GM21576 (cell line): ENCODE results near the gene MTMR10.
A peak's percentile ranks its signal among the peaks of the same experiment; 100 is the strongest.

Experiments used
- ATAC-seq: cut with Tn5 transposase; IDR thresholded peaks from one replicate; pipeline ENCODE4 v1.9.1; 2021; ENCODE audit warnings: mild to moderate bottlenecking, moderate library complexity; ENCODE audit not compliant: unreplicated experiment

MTMR10 gene

DNA sequence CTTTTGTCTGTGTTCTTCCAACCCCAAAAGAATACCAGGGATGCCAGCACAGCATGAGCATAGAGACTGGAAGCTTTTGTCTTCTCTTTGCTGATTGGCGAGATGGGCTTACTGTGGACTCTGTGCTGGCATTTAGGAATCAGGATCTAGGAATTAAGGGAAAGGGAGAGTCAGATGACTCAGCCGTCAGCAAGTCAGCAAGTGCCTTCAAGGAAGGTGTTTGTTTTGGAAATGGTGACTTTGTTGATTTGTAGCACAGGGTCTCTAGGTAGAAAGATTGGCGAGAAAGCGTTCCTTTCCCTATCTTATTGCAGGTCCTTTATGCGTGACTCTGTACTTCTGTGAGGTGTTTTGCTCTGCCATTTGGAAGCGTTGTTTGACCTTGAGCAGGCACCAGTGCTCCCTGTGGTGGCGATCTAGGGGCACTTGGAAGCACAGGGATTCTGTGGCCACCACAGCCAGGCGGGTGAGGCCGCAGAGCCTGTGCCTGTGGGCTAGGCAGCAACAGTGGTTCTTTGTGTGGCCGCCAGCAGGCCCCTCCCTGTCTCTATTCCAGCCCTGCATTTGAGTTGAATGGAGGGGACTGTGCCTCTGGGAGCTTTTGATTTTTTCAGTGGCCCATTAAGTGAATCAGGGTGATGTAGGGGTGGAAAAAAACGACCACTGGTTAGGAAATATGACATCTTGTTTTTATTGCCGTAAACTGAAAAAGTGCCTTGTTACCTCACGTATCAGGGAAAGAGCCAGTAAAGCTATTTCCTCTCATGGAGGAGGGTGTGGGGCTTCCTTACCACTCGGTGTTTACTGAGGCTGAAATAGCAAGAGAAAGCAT, 68.7 kb downstream of the MTMR10 start:
- no peak for ATAC-seq

DNA sequence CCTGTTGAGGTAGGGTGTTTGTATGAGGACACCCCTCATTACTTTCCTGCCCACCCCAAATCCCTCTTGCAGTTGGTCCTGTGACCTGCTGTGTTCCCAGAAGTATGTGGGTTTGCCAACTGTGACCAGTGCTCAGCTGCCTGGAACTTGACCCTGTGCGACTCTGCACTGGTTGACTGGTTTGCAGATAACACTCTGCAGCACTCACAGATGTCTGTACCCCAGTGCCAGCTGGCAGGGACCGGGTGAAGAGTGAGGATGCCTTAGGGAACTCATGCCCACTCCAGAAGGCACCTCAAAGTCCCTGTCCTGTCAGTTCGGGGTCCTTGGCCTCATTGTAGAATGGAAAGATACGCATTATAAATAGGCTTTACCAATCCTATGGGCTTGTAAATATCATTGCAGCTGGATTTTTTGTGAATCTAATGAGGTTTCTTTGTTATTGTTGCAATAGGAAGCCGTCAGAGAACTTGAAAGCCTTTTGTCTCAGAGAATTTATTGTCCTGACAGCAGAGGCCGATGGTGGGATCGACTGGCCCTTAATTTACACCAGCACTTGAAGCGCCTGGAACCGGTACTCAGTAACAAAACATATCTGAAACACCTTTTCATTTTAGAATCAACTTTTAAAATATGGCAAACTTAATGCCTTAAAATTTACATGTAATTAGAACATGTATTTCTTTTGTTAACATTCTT, 69.5 kb downstream of the MTMR10 start:
- no peak for ATAC-seq

DNA sequence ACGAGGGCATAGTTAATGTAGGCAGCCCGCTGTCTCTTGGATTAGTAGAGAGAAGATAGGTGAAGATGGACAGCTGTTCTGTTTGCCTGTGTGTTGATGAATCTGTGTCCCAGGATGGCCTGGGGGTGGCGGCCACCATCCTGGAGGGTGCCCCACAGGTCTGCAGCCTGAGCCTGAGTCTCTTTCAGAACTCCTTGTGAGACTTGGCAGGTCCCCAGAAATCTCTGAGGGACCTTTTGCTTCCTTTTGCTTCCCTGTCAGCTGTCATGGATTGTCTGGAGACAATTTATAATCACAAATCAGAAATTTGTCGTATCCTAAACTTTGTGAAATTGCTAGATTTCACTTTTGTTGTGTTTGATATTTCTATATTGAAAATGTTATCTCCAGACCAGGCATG, 70.3 kb downstream of the MTMR10 start:
- ATAC-seq = no peak

DNA sequence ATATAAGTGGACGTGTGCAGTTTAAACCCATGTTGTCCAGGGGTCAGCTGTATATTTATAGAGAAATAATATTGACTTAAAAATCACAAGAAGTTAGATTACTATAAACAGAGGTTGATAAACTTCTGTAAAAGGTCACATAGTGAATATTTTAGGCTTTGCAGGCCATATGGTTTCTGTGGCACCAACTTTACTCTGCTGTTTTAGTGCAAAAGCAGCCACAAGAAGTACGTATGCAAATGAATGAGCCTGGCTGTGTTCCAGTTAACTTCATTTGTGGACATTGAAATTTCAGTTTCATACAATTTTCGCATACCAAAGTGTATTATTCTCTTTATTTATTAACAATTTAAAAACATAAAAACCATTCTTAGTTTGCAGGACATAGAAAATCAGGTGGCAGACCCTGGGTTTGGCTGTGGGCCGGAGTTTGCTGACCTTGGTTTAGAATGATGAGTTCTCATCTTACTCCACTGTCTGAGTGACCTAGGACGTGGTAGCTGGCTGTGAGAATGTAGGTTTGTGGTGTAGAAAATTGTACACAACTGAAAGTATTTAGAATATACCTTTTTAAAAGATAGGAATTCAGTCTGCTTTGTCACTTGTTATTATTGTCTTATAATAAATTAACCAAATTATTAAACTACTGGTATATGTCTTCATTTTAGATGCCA, 71.4 kb downstream of the MTMR10 start:
- no peak for ATAC-seq

DNA sequence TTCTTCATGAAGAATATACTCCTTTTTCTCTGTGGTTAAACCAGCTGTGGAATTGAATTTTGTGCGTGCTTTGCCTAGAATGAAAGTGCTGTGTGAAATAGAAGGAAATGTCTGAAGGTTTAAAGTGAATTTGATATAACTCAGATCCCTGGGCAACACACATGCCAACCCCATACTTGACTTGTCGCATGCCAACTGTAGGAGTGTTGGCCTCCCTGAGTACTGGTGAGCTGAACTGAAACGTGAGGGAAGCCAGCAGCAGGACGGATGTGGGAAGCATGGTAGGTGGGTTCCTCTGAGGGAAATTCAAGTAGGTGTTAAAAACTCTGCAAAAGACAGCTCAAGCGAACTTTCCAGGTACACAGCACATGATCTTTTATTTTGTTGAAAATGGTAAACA, 73.1 kb downstream of the MTMR10 start:
- no peak for ATAC-seq

DNA sequence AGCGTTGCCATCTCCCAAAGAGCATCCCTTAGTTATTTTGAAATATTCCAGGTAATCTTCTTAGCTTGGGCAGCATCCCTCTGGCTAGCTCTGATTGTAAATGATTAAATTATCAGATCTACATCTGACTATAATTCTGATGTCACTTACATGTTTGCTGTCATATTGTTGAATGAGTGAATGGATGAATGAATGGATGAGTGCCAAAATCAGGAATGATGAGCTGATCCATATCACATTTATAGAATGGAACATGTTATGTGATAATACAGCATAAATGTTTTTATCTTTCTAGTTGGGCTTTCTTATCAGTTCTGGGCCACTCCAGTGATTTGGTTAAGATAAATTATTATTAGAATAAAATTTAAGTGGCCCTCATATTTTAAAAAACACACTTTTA, 73.8 kb downstream of the MTMR10 start:
- no peak for ATAC-seq

DNA sequence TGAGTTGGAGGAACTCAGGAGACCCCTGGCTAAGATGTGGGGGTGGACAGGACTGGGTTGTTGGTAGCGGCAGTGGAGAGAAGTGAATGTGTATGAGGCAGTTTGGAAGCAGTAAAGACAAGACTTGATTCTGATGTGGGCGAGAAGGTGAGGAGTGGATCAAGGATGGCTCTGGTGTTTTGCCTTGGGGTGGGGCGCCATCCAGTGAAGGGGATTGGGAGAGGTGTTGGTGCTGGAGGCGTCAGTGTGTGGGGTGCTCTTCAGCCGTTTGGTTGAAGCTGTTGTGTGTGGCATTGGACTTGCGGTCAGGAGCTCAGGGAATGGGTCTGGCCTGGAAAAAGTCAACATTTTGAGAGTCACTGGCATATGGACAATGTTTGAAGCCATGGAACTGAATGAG, 74.4 kb downstream of the MTMR10 start:
- no peak for ATAC-seq

DNA sequence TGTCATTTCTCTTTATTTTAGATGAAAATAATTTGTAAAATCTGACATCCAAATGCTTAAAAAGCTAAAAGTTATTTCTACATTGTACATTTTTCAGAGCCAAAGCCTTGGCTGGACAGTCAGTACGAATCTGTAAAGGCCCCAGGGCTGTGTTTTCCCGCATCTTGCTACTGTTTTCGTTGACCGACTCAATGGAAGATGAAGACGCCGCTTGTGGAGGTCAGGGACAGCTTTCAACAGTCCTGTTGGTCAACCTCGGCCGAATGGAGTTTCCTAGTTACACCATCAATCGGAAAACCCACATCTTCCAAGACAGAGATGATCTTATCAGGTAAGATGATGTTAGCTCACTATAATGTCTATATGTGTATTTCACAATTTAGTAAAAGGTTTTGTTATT, 77.7 kb downstream of the MTMR10 start:
- no peak for ATAC-seq

DNA sequence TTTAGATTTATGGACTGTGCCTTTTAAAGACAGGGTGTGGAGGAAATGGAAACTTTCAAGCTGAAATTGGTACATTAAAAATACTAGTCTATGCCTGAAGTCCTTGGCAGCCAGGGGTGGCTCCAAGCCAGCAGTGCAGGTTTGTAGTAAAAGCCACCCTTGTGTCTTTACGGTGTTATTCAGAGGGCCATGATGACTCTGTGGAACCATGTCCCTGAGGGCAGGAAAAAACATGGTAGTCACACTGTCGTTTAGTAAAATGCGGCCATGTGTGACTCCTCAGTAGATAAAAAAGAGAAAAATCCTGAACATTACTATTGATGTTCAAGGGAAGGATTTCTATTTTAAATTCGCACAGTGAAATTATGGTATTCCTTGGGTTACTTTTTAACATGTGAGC, 85.1 kb downstream of the MTMR10 start:
- ATAC-seq = no peak

DNA sequence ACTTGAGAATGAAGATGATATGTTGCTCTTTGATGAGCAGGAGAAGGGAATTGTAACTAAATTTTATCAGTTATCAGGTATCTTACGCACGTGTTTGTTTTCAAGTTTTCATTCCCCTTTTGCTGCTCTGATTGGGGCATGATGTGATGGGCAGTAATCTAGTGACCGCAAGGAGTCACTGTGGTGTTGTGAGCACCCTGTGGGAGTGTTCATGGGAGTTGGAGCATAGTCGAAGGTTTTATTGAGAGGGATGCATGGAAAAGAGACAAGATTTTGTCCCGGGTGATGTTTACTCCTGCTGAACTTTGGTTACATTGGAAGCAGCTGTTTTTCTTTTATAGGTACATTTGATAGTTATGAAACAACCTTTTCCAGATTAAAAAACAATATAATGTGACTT, 85.6 kb downstream of the MTMR10 start:
- ATAC-seq = no peak

DNA sequence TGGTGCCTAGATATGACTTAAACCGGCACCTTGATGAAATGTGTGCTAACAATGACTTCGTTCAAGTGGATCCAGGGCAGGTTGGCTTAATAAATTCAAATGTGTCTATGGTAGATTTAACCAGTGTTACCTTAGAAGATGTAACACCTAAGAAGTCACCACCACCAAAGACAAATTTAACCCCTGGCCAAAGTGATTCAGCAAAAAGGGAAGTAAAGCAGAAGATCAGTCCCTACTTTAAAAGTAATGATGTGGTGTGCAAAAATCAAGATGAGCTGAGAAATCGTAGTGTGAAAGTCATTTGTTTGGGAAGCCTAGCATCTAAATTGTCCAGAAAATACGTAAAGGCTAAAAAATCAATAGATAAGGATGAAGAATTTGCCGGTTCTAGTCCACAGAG, 86.6 kb downstream of the MTMR10 start:
- no peak for ATAC-seq

DNA sequence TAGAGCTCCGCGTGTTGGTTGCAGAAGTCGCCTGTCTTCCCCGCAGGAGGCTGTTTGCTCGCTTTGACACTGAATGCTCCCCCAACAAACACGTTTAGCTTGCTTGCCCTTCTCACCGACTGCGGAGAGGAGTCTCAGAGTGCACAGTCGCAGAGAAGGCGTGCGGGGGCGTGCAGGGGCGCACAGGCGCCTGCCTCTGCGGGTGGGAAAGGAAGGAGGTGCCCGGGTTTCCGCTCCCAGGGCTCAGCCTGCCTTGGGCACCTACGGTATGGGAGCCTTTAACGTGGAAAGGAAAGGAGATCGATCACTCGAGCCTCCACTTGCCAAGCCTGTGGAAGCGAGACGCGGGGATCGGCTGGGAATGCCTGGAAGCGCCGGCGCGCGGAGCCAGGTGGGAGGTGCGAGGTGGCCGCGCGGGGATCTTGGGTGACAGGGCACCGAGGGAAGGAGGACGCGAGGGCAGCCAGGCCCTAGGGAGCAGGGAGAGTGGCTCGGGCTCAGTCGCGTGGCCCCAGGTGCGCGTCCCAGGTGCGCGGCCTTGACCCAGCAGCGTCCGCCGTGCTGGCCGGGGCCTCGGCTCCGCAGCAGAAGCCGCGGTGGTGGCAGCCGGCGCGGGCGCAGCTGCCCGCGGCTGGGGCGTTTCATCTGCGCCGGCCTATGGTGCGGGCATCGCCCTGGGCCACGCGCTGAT, 87.8 kb downstream of the MTMR10 start, which contains the start of gene FAN1:
FAN1 (plus strand) TSS at position 419 of the 691 bp plus-strand sequence. CDS start 749 bp downstream, outside the sequence.
- ATAC-seq = peak; percentile 80

DNA sequence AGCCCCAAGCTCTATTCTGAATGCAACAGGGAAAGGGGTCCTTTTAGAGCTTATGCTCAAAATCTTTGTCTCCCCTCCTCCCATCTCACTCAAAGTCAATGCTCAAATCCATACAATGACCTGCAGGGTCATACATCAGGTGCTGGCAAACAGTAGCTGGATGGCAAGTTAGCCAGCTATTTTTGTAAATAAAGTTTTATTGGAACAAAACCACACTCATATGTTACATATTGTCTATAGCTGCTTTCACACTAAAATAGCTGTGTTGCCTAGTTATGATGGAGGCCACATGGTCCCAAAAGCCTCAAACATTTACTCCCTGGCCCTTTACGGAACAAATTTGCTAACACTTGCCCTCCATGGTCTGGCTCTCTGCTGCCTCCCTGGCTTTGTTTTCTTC, 89.5 kb downstream of the MTMR10 start:
- ATAC-seq = no peak

DNA sequence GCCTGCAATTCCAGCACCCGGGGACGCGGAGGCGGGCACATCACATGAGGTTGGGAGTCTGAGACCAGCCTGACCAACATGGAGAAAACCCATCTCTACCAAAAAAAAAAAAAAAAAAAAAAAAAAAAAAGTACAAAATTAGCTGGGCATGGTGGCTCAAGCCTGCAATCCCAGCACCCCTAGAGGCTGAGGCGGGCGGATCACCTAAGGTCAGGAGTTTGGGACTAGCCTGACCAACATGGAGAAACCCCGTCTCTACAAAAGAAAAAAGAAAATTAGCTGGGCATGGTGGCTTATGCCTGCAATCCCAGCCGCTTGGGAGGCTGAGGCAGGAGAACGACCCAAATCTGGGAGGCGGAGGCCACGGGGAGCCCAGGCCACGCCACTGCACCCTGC, 95.2 kb downstream of the MTMR10 start:
- no peak for ATAC-seq

DNA sequence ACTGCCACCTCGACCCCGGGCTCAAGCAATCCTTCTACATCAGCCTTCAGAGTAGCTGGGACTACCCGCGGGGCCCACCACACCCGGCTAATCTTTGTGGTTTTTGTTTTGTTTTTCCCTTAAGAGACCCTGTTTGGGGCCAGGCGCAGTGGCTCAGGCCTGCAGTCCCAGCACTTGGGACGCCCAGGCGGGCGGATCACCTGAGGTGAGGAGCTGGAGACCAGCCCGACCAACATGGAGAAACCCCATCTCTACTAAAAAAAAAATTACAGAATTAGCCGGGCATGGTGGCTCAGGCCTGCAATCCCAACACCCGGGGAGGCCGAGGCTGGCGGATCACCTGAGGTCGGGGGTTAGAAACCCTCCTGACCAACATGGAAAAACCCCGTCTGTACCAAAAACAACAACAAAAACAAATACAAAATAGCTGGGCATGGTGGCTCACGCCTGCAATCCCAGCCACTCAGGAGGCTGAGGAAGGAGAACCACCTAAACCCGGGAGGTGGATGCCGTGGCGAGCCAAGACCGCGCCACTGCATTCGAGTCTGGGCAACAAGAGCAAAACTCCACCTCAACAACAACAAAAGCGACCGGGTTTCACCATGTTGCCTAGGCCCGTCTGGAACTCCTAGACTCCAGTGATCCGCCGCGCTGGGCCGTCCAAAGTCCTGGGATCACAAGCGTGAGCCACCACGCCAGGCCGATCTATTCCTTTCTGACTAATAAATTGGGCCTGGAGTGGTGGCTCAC, 95.8 kb downstream of the MTMR10 start:
- no peak for ATAC-seq

DNA sequence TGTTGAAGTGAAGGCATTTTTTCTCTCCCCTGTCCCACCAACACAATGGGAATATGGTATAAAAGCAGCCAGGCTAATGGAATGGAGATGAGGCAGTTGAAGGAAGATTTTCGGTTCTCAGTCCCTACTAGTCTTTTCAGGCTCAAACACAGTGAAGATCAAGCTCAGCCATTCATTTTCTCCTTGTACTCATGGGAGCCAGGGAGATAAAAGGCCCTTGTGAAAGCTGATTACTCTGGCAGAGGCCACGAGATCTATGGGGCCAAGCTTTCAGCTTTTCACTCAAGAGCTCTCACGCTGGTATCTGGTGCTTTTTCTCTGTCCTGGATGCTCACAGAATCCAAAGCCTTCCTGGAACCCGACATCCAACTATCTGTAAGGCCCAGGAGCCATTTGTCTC, 102.2 kb downstream of the MTMR10 start:
- ATAC-seq = no peak
